Naive thymus-derived CD4-positive, alpha-beta T cell (primary cell): Measurements from ENCODE around the gene HYAL2. TPM values are rescaled to one million over a fixed set of nuclear protein-coding genes. Genes with fewer than 3 reads are reported as not detected.
A peak's percentile ranks its signal among the peaks of the same experiment; 100 is the strongest.

Experiments used
- ATAC-seq: fragments of 150-1000 bp; cut with Tn5 transposase; 2 replicates; pipeline ENCODE4 v1.10.0; 2021; ENCODE audit warnings: mild to moderate bottlenecking, moderate library complexity
- CTCF ChIA-PET: fragments of 350-600 bp; sonication (Branson Sonifier 250); formaldehyde crosslinking; loops from one replicate; lab custom pipeline; 2021; ENCODE audit warnings: antibody characterized with exemption; lab: Charles Lee
- POLR2A ChIA-PET: fragments of 350-600 bp; sonication (Branson Sonifier 250); formaldehyde crosslinking; loops from one replicate; lab custom pipeline; 2021; ENCODE audit warnings: antibody characterized with exemption, inconsistent platforms; lab: Charles Lee
- DNase-seq, 9 donors: peaks; one replicate each; pipeline versions ENCODE4 v3.0.0 to v3.0.0-alpha.2; 2020 to 2022; ENCODE audit warnings: mixed read lengths in 1 of 9
- H3K27ac ChIP-seq: one replicate; pipeline ENCODE4 v1.7.0; 2013; ENCODE audit warnings: mild to moderate bottlenecking, low read depth, low read length, moderate library complexity
- H3K27me3 ChIP-seq, 2 donors: one replicate each; pipeline ENCODE4 v1.7.0; 2013; ENCODE audit warnings: low read length in 2 of 2, mild to moderate bottlenecking in 2 of 2, moderate library complexity in 2 of 2; ENCODE audit not compliant: control insufficient read depth in 2 of 2, insufficient read depth in 2 of 2
- H3K36me3 ChIP-seq, 3 experiments: 1 replicate in 2 of 3; 2 replicates in 1 of 3; pipeline ENCODE4 v1.7.0; 2013; ENCODE audit warnings: low read length in 3 of 3, mild to moderate bottlenecking in 3 of 3, moderate library complexity in 1 of 3; ENCODE audit not compliant: insufficient read depth in 3 of 3, control insufficient read depth in 2 of 3
- H3K4me1 ChIP-seq, 2 donors: one replicate each; pipeline ENCODE4 v1.7.0; 2013; ENCODE audit warnings: low read length in 2 of 2, mild to moderate bottlenecking in 2 of 2, moderate library complexity in 1 of 2; ENCODE audit not compliant: control insufficient read depth in 2 of 2, insufficient read depth in 2 of 2
- H3K4me3 ChIP-seq: 2 replicates; pipeline ENCODE4 v1.7.0; 2013; ENCODE audit warnings: mild to moderate bottlenecking, low read length
- H3K9me3 ChIP-seq, 3 experiments: 1 replicate in 2 of 3; 2 replicates in 1 of 3; pipeline ENCODE4 v1.7.0; 2013; ENCODE audit warnings: low read length in 3 of 3; ENCODE audit not compliant: control insufficient read depth in 2 of 3
- H3K27ac Mint-ChIP-seq, 9 donors: one replicate each; pipeline ENCODE4 v1.8.0; 2020 to 2022; ENCODE audit warnings: mixed read lengths in 9 of 9, mild to moderate bottlenecking in 8 of 9, moderate library complexity in 5 of 9, inconsistent platforms in 2 of 9
- H3K27me3 Mint-ChIP-seq, 5 donors: one replicate each; pipeline ENCODE4 v1.8.0; 2021 to 2022; ENCODE audit warnings: mixed read lengths in 5 of 5, mild to moderate bottlenecking in 1 of 5
- H3K36me3 Mint-ChIP-seq, 5 donors: one replicate each; pipeline ENCODE4 v1.8.0; 2020 to 2022; ENCODE audit warnings: mixed read lengths in 5 of 5, mild to moderate bottlenecking in 3 of 5, inconsistent platforms in 1 of 5
- H3K4me1 Mint-ChIP-seq, 7 donors: one replicate each; pipeline ENCODE4 v1.8.0; 2020 to 2022; ENCODE audit warnings: mixed read lengths in 7 of 7, mild to moderate bottlenecking in 3 of 7, inconsistent platforms in 1 of 7
- H3K4me3 Mint-ChIP-seq, 10 donors: one replicate each; pipeline ENCODE4 v1.8.0; 2020 to 2022; ENCODE audit warnings: mild to moderate bottlenecking in 10 of 10, mixed read lengths in 10 of 10, moderate library complexity in 6 of 10, inconsistent platforms in 2 of 10
- H3K9me3 Mint-ChIP-seq, 11 donors: one replicate each; pipeline ENCODE4 v1.8.0; 2020 to 2022; ENCODE audit warnings: mixed read lengths in 11 of 11, mild to moderate bottlenecking in 4 of 11, inconsistent platforms in 1 of 11, moderate library complexity in 1 of 11
- intact Hi-C, 2 donors: fragments of 100-400 bp; cut with micrococcal nuclease; formaldehyde crosslinking; loops; one replicate each; pipeline ENCODE4 v1.15.1; 2023
- polyA plus RNA-seq, 2 donors: library from polyadenylated mRNA; unstranded; fragments of 300-500 nt; fragmentation: Illumina TruSeq; gene quantifications; one replicate each; pipeline ENCODE4 v1.2.3, GENCODE V29; 2021
- total RNA-seq, 6 experiments: library from RNA in 5 of 6; stranded (reverse) in 5 of 6; gene quantifications; 1 replicate in 5 of 6; 2 replicates in 1 of 6; pipeline ENCODE4 v1.2.3 and lab custom pipeline; 2021 to 2026

Gene HYAL2
- total and polyA plus RNA-seq, 7 experiments from 2014 or later, result 1.5 to 5.3 (median 3.2) TPM

DNA sequence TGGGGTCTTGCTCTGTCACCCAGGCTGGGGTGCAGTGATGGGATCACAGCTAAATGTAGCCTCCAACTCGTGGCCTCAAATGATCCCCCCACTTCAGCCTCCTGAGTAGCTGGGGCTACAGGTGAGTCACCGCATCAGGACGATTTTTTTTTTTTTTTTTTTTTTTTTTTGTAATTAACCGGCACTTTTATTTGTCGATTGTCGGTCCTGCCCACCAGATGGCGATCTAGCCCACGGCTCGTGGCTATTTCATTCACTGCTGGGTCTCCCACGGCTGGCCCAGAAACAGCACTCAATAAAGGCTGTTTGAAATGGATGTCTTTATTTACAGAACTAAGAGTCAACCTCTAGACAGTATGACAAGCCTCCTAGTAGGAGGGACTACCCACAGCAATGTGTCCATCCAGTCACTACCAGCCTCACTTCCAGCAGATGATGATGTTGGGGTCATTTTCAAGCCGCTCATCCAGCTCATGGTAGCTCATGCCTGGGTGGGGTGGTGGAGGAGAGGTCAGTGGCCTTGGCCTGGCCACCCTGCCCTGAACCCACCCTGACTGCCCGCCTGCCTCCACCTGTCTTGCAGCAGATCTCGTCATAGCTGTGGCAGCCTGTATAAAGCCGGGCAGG lies 24.8 kb upstream of the HYAL2 start:
- Histone ChIP-seq H3K9me3 (no peaks in the 10 kb centered on the region), H3K27me3 (no peaks in the 10 kb centered on the region), H3K4me3 (no peak overlapping the region), H3K4me1 (peaks cover 34 to 38% of the 10 kb centered on the region in 2 donors), H3K36me3 (peaks cover 0 to 27% (median 0%) of the 10 kb centered on the region in 3 experiments), H3K27ac (peak overlapping the region; percentile 14)
- Mint-ChIP-seq H3K36me3 (peaks cover 0 to 23% (median 3%) of the 10 kb centered on the region in 5 donors), H3K9me3 (peaks cover 0 to under 1% (median 0%) of the 10 kb centered on the region in 11 donors), H3K4me3 (peak overlapping the region in 6 of 10 donors; percentile 23 to 99 (median 35)), H3K27me3 (no peaks in the 10 kb centered on the region), H3K4me1 (peaks cover 18 to 71% (median 63%) of the 10 kb centered on the region in 7 donors), H3K27ac (peak overlapping the region; percentile 19 to 96 (median 55))
- intact Hi-C loops, result loop anchor here (1.0 to 2.0 kb wide), 3 partner anchors 89 to 204 kb away; no protein-coding TSS in a partner anchor
- POLR2A ChIA-PET, result interaction anchor here (0.7 to 34.0 kb wide), 3 partner anchors 9 to 48 kb away, joined by 5 to 656 read pairs (median 656); partner anchors contain the start of genes CYB561D2, HYAL2, HYAL3 and NAA80
- DNase-seq (peak; percentile 50 to 72 (median 62)), ATAC-seq (peak; percentile 32)
- CTCF ChIA-PET, result interaction anchor here (0.6 to 4.5 kb wide), 8 partner anchors 8 to 204 kb away, joined by 3 to 21 read pairs (median 4); no protein-coding TSS in a partner anchor

DNA sequence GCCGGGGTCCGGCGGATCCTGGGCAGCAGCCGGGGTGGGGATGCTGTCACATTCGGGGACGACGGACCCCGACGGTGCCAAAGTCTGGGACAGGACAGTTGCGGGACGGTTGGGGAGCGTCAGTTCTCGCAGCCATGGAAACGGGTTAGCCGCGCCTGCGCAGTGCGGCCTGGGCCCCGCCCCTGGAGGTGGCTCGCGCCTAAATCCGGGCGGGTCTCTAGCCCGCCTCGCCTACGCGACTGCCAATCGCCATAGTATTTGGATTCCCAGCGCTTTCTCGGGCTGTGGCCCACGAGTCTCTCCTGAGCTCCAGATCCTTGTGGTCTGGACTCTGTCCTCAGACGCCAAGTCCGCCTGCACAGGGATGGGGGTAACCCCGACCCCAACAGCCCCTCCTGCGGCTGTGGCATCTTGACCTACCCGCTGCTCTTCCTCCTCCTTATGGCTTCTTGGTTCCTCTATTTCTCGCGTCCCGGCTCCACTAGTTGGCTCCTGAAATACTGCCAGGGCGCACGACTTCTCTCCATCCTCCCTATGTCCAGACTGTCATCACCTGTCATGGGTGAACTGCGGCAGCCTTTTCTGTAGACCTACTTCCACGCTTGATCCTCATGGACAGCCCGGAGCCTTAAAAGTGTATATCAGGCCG lies 23.2 kb upstream of the HYAL2 start, which contains the start of gene ZMYND10:
TSS of gene ZMYND10 (minus strand) at position 147 of the 649 bp plus-strand sequence. CDS start 153 bp downstream, outside the sequence.
- Histone ChIP-seq H3K27me3 (no peaks in the 10 kb centered on the region), H3K27ac (peak within 1 kb of the TSS; percentile 40), H3K36me3 (peaks cover 0 to 24% (median 0%) of the 10 kb centered on the region in 3 experiments), H3K9me3 (no peaks in the 10 kb centered on the region), H3K4me1 (peaks cover 35 to 36% of the 10 kb centered on the region in 2 donors), H3K4me3 (peak within 1 kb of the TSS; percentile 61)
- ATAC-seq (peak; percentile 42), DNase-seq (peak; percentile 57 to 87 (median 72))
- Mint-ChIP-seq H3K27me3 (no peaks in the 10 kb centered on the region), H3K36me3 (peaks cover 0 to 20% (median 3%) of the 10 kb centered on the region in 5 donors), H3K4me3 (peak within 1 kb of the TSS; percentile 34 to 91 (median 74)), H3K4me1 (peaks cover 18 to 69% (median 56%) of the 10 kb centered on the region in 7 donors), H3K27ac (peak within 1 kb of the TSS in 8 of 9 donors; percentile 29 to 90 (median 52)), H3K9me3 (peaks cover 0 to 2% (median 0%) of the 10 kb centered on the region in 11 donors)
- POLR2A ChIA-PET, result interaction anchor here (0.6 to 34.0 kb wide), 4 partner anchors 11 to 302 kb away, joined by 3 to 656 read pairs (median 330); partner anchors contain the start of genes CYB561D2, HEMK1, HYAL2 and NPRL2
- intact Hi-C loops, result loop anchor here in 1 of 2 donors (1.0 to 2.0 kb wide), 2 partner anchors 8 to 205 kb away; no protein-coding TSS in a partner anchor
- CTCF ChIA-PET, result no interaction called here

DNA sequence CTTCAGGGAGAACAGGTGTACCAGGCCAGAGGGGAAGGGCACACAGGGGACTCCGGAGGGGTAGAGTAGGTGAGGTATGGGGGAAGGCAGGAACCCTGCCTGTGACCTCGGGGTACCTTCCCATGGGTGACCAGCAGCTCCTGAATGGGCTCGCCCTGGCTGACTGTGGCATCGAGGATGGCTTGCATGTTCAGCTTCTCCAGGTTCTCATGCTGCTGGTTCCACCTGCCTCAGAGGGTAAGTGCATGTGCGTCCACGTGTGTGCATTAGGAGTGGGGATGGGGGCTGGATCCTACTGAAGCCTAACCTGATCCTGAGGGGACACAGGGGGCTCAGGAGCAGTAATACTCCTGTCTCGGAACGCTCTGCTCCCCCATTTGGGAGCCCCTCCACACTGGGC lies 22.5 kb upstream of the HYAL2 start:
- peak overlapping the region; percentile 35 for H3K27ac ChIP-seq
- no peaks in the 10 kb centered on the region for H3K9me3 ChIP-seq
- no peaks in the 10 kb centered on the region for H3K27me3 Mint-ChIP-seq
- ChIA-PET POLR2A (interaction anchor here (0.6 to 34.0 kb wide), 4 partner anchors 10 to 964 kb away, joined by 3 to 656 read pairs (median 330); partner anchors contain the start of genes CYB561D2, HYAL2, NPRL2 and RASSF1), CTCF (no interaction called here)
- peaks cover 0 to 15% (median 3%) of the 10 kb centered on the region in 5 donors for H3K36me3 Mint-ChIP-seq
- ATAC-seq, result no peak
- no peaks in the 10 kb centered on the region for H3K27me3 ChIP-seq
- H3K4me3 ChIP-seq, result no peak overlapping the region
- H3K4me3 Mint-ChIP-seq, result peak overlapping the region in 4 of 10 donors; percentile 20 to 79 (median 58)
- H3K4me1 Mint-ChIP-seq, result peaks cover 13 to 65% (median 52%) of the 10 kb centered on the region in 7 donors
- peaks cover 0 to 2% (median 0%) of the 10 kb centered on the region in 11 donors for H3K9me3 Mint-ChIP-seq
- peaks cover 0 to 23% (median 0%) of the 10 kb centered on the region in 3 experiments for H3K36me3 ChIP-seq
- intact Hi-C loops, result loop anchor here in 1 of 2 donors (1.0 kb wide), 1 partner anchor 8 kb away; no protein-coding TSS in a partner anchor
- H3K27ac Mint-ChIP-seq, result peak overlapping the region in 1 of 9 donors; percentile 46
- H3K4me1 ChIP-seq, result peaks cover 31 to 39% of the 10 kb centered on the region in 2 donors
- no peak for DNase-seq

- POLR2A ChIA-PET, result interaction anchor here (0.9 to 34.0 kb wide), 3 partner anchors 8 to 44 kb away, joined by 3 to 656 read pairs (median 656); partner anchors contain the start of genes CYB561D2, HYAL2, HYAL3 and NAA80
Observed at GRCh38 chr3:50342813-50343633, 20.5 kb upstream of the HYAL2 start.

GRCh38 chr3:50341996-50342650 lies 19.6 kb upstream of the HYAL2 start:
- Mint-ChIP-seq H3K36me3 (peaks cover 0 to 20% (median 0%) of the 10 kb centered on the region in 5 donors), H3K4me3 (peak overlapping the region in 6 of 10 donors; percentile 12 to 80 (median 46)), H3K27ac (peak overlapping the region in 6 of 9 donors; percentile 78 to 96 (median 92)), H3K27me3 (peaks cover 0 to 3% (median 0%) of the 10 kb centered on the region in 5 donors), H3K9me3 (peaks cover 0 to 3% (median 0%) of the 10 kb centered on the region in 11 donors), H3K4me1 (peaks cover 18 to 62% (median 46%) of the 10 kb centered on the region in 7 donors)
- no peaks in the 10 kb centered on the region for H3K9me3 ChIP-seq
- no peak for ATAC-seq
- H3K4me1 ChIP-seq, result peaks cover 14 to 42% of the 10 kb centered on the region in 2 donors
- peak overlapping the region; percentile 69 for H3K27ac ChIP-seq
- intact Hi-C loops, result loop anchor here in 1 of 2 donors (2.0 to 5.0 kb wide), 2 partner anchors 231 to 1330 kb away; partner anchors contain the start of gene TEX264
- DNase-seq, result no peak
- ChIA-PET CTCF (interaction anchor here (1.3 kb wide), 1 partner anchor 11 kb away, joined by 3 read pairs; no protein-coding TSS in a partner anchor), POLR2A (interaction anchor here (0.9 to 34.0 kb wide), 3 partner anchors 7 to 43 kb away, joined by 3 to 656 read pairs (median 656); partner anchors contain the start of genes CYB561D2, HYAL2, HYAL3 and NAA80)
- H3K27me3 ChIP-seq, result no peaks in the 10 kb centered on the region
- H3K4me3 ChIP-seq, result no peak overlapping the region
- H3K36me3 ChIP-seq, result peaks cover 0 to 4% (median 0%) of the 10 kb centered on the region in 3 experiments

More at GRCh38 chr3:50342813-50343633, 20.5 kb upstream of the HYAL2 start:
- Histone ChIP-seq H3K36me3 (peaks cover 0 to 7% (median 0%) of the 10 kb centered on the region in 3 experiments), H3K27ac (no peak overlapping the region), H3K9me3 (no peaks in the 10 kb centered on the region), H3K27me3 (no peaks in the 10 kb centered on the region), H3K4me1 (peaks cover 21 to 42% of the 10 kb centered on the region in 2 donors), H3K4me3 (no peak overlapping the region)
- peaks cover 18 to 66% (median 52%) of the 10 kb centered on the region in 7 donors for H3K4me1 Mint-ChIP-seq
- peak overlapping the region in 5 of 9 donors; percentile 5 to 69 (median 38) for H3K27ac Mint-ChIP-seq
- DNase-seq (no peak), ATAC-seq (no peak)
- H3K4me3 Mint-ChIP-seq, result peak overlapping the region in 1 of 10 donors; percentile 47
- peaks cover 0 to 22% (median 0%) of the 10 kb centered on the region in 5 donors for H3K36me3 Mint-ChIP-seq
- peaks cover 0 to 3% (median 0%) of the 10 kb centered on the region in 11 donors for H3K9me3 Mint-ChIP-seq
- intact Hi-C loops, result loop anchor here in 1 of 2 donors (5.0 kb wide), 1 partner anchor 1329 kb away; the partner anchor contains the start of gene TEX264
- CTCF ChIA-PET, result interaction anchor here (0.6 kb wide), 1 partner anchor 85 kb away, joined by 3 read pairs; no protein-coding TSS in a partner anchor
- no peaks in the 10 kb centered on the region for H3K27me3 Mint-ChIP-seq
